GM12891 (cell line): ENCODE results near the gene SPEM3.

Source experiments
- DNase-seq: peaks from one replicate; pipeline ENCODE4 v3.0.0; 2011; ENCODE audit warnings: low spot score; ENCODE audit not compliant: insufficient read length
- FAIRE-seq: peaks from 2 replicates; lab custom pipeline; 2011; peaks lifted over from hg19 to GRCh38; lab: Jason Lieb, UNC
- PAX5 ChIP-seq: IDR thresholded peaks from 2 replicates; pipeline ENCODE4 v1.6.1; 2011; ENCODE audit warnings: low read length, moderate library complexity, mild to moderate bottlenecking; ENCODE audit not compliant: insufficient read depth, severe bottlenecking
- POLR2A ChIP-seq: IDR thresholded peaks from 2 replicates; pipeline ENCODE4 v1.6.1; 2011; ENCODE audit warnings: low read depth, low read length, control low read depth
- POLR2AphosphoS5 ChIP-seq: IDR thresholded peaks from 2 replicates; pipeline ENCODE4 v1.6.1; 2011; ENCODE audit warnings: low read depth, low read length, control low read depth
- POU2F2 ChIP-seq: IDR thresholded peaks from 2 replicates; pipeline ENCODE4 v1.6.1; 2011; ENCODE audit warnings: low read depth, mild to moderate bottlenecking, control low read depth, low read length, moderate library complexity
- SPI1 ChIP-seq: IDR thresholded peaks from 2 replicates; pipeline ENCODE4 v1.6.1; 2011; ENCODE audit warnings: low read depth, low read length, control low read depth
- TAF1 ChIP-seq: IDR thresholded peaks from 2 replicates; pipeline ENCODE4 v1.6.1; 2011; ENCODE audit warnings: low read depth, low read length, control low read depth

SPEM3 gene

DNA sequence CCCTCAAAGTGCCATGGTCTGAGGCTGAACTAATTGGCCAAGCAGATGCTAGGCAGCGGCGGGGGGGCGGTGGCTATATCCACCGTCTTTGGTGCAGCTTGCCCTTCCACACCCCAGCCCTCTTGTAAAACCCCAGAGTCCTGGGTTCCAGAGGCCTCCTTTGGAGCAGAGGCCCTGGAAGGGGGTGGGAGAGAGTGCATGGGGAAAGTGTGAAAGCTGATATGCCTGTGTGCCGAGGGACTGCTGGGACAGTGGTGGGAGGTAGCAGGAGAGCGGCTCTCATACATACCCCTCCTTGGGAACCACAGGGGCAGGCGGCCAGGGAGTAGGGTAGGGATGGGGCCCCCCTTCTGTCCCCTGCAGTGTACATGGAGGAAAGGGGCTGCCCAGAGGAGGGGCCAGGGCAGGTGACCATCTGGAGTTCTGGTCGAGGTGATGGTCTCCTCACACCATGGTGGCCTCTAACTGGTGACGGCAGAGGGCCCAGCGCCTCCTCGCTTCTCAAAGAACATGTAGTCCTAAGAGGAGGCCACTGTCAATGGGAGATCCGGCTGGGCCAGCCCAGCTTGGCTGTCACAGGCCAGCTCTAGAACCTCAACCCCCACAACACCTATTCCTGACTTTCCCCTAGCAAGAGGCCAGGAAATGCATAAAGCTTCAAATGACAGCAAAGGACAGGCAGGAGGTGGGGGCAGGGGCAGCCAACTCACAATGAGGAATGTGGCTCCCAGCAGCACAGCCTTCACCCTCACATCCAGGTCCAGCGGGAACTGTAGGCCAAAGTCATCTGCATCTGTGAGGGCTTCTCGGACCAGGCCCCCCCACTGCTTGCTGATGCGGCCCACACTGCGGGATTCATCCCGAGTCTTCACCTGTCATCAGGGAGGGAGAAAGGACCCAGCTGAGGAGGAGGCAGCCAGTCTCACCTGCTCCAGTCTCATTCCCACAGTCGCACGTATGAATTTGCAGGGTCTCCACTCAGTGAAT is 38.4 kb upstream of the SPEM3 start:
- DNase-seq (no peak), FAIRE-seq (no peak)

GRCh38 chr17:7391307-7391706 is 37.4 kb upstream of the SPEM3 start:
- FAIRE-seq = no peak

More for the DNA sequence above, 38.4 kb upstream of the SPEM3 start:
- TF ChIP-seq TAF1 (no peak), POLR2AphosphoS5 (no peak), POU2F2 (no peak), SPI1 (no peak), POLR2A (no peak), PAX5 (no peak)

DNA sequence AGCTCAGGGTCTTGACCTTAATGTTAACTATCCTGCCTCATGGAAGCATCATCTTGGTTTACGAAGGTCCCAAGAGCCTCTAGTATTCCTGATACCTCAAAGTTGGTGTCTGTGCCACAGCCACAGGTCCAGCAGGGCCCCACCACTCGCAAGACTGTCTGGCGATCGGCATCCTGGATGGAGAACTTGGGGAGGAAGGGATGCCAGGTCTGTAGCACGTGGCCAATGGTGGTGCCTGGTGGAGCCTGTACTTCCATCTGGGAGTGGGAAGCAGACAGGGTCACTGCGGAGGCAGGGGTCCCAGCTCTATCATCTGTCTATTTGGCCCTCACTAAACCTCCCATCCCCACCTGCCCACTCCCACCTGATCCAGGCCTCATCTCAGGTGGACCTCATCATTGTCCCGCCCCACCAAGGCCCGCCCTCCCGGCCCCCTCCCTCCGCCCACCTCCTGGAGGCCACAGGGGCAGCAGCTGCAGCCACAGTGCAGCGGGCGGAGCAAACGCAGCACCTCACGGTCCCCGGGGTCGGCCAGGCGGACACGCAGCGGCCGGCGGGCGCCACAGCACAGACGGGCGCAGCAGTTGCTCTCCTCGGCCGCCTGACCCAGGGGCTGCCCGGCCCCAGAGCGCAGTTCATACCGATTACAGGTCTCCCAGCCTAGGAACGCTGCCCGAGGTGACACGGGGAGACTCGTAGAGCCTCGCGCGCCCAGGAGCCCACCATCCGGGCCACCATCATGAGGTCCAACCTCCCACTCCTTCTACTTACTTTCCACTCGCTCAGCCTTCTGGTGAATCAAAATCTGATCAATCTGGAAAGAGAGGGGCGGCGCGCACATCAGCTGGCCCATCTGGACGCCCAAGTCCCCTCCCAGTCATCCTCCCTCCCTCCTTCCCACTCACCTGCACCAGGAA is 35.7 kb upstream of the SPEM3 start:
- no peak for DNase-seq
- FAIRE-seq = peak; percentile 23
- TF ChIP-seq POLR2AphosphoS5 (no peak), TAF1 (no peak), POLR2A (no peak), POU2F2 (no peak), SPI1 (no peak), PAX5 (no peak)

More at GRCh38 chr17:7391307-7391706, 37.4 kb upstream of the SPEM3 start:
- TF ChIP-seq POLR2AphosphoS5 = no peak
- DNase-seq = no peak

DNA sequence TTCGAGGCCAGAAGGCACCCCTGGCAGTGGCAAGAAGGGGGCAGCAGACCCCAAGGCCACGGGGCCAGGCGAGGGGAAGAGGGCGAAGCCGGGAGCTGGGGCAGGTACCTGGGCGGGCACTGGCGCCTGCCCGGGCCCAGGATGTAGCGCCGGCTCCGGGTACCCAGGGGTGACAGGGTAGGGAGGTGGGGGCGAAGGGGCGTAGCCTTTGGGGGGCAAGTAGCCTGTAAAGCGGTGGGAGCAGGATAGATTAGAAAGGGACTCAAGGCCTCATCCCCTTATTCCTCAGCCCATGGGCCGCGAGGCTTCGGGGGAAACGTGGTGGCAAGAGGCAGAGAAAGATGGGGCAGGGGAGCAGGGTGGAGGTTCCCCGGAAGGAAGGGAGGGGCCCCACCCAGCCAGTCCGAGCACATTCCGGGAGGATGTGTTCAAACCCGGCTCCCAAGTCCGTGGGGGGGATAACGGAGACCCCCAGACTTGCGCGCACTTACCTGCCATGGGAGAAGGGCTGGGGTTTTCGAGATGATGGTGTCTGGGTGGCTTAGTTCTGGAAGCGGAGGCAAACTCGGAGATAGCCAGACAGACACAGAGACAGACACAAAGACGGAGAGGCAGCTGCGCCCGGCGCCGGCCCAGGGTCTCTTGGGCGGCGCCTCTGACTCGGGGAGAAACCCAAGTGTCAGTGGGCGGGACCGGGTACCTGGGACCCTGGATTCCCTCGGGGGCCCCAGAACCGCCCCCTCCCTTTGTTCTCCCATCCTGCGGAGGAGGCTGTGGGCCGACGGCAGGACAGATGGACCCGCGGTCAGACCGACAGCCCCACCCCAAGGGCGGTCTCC is 34.8 kb upstream of the SPEM3 start:
- TF ChIP-seq SPI1 = no peak
- DNase-seq = no peak
- peak; percentile 86 for FAIRE-seq

- peak; percentile 98 for DNase-seq
- peak; percentile 97 for FAIRE-seq
Observed at GRCh38 chr17:7394452-7395191, 34.0 kb upstream of the SPEM3 start, which contains the start of gene PLSCR3. Gene PLSCR3, minus strand, starts transcription at chr17:7394525. Its CDS starts 415 bp downstream, at chr17:7394110.

GRCh38 chr17:7396147-7396546 is 32.5 kb upstream of the SPEM3 start:
- TF ChIP-seq SPI1 = no peak
- no peak for TF ChIP-seq POU2F2
- no peak for TF ChIP-seq TAF1
- DNase-seq (no peak), FAIRE-seq (no peak)

More at GRCh38 chr17:7394452-7395191, 34.0 kb upstream of the SPEM3 start, which contains the start of gene PLSCR3:
- TF ChIP-seq POLR2A = peak; percentile 22; the same call in 1 of the 2 replicates
- TF ChIP-seq TAF1 = no peak
- TF ChIP-seq POU2F2 = no peak

- no peak for TF ChIP-seq SPI1
- TF ChIP-seq POLR2A = no peak
- FAIRE-seq (no peak), DNase-seq (no peak)
Observed at GRCh38 chr17:7398612-7399011, 30.0 kb upstream of the SPEM3 start.

DNA sequence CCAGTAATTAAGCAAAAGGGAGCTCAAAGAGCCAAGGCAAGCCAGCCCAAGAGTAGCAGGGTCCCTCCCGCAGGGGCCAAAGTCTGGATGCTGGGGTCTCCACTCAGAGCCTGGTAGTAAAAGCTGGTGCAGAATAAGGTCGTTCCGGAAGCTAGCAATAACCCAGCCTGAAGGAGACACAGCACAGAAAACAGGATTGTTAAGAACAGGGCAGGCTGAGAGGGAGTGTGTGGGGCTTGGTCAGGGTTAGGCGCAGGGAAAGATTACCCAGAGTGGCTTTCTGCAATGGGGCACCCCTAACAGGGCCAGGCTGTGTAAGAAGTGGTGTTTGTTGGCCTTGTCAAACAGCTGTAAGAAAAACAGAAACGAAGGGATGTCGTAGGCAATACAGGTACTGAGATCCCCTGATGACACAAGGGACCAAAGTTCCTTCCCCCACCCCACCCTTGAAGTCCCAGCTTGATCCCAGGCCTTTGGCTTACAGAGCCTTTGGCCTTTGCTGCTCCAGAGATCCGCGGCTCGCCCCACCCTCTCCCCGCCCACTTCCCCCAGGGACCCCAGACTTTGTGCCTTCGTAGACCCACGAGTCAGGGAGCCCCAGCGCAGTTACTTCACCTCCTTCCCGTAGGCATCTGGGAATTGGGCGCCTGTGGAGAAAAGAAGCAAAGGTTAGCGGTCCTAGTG is 25.5 kb upstream of the SPEM3 start:
- DNase-seq = no peak
- no peak for TF ChIP-seq POLR2A
- FAIRE-seq = peak; percentile 40

GRCh38 chr17:7403727-7403976 is 25.0 kb upstream of the SPEM3 start:
- TF ChIP-seq SPI1 = no peak
- TF ChIP-seq POLR2AphosphoS5 = no peak
- TF ChIP-seq TAF1 = no peak
- no peak for TF ChIP-seq POLR2A
- TF ChIP-seq PAX5 = no peak
- TF ChIP-seq POU2F2 = no peak
- no peak for FAIRE-seq
- DNase-seq = no peak
